ENCODE data around the gene SNX20.

Gene SNX20

GRCh38 chr16:50681021-50681885, at the start of gene SNX20:
TSS of gene SNX20 (minus strand) at chr16:50681312. CDS start at chr16:50677526, 3,786 bp downstream.
- no peak within 1 kb of the TSS for H3K4me3 ChIP-seq (ENCODE audit: low read length)
- H2AFZ ChIP-seq (ENCODE audit: low read depth, low read length), result no peak within 1 kb of the TSS
- no peaks in the 10 kb centered on the region for H3K4me1 ChIP-seq (ENCODE audit: insufficient read depth, low read length)
- H3K9me3 ChIP-seq (ENCODE audit: low read length), result no peaks in the 10 kb centered on the region
- H3K36me3 ChIP-seq (ENCODE audit: insufficient read depth, low read length), result no peaks in the 10 kb centered on the region
- H3K27me3 ChIP-seq (ENCODE audit: insufficient read depth, low read length), result no peaks in the 10 kb centered on the region

GRCh38 chr16:50724306-50724705, 43.2 kb upstream of the SNX20 start:
- Histone ChIP-seq H3K27me3 (ENCODE audit: insufficient read depth, low read length) (no peaks in the 10 kb centered on the region), H3K4me3 (ENCODE audit: low read length) (no peak overlapping the region), H3K9me3 (ENCODE audit: low read length) (peaks cover 2% of the 10 kb centered on the region), H3K4me1 (ENCODE audit: insufficient read depth, low read length) (no peaks in the 10 kb centered on the region), H2AFZ (ENCODE audit: low read depth, low read length) (no peak overlapping the region), H3K36me3 (ENCODE audit: insufficient read depth, low read length) (no peaks in the 10 kb centered on the region)

- Histone ChIP-seq H3K36me3 (ENCODE audit: insufficient read depth, low read length) (no peaks in the 10 kb centered on the region), H3K9me3 (ENCODE audit: low read length) (peaks cover 2% of the 10 kb centered on the region), H3K4me3 (ENCODE audit: low read length) (no peak overlapping the region), H3K4me1 (ENCODE audit: insufficient read depth, low read length) (no peaks in the 10 kb centered on the region), H2AFZ (ENCODE audit: low read depth, low read length) (no peak overlapping the region), H3K27me3 (ENCODE audit: insufficient read depth, low read length) (no peaks in the 10 kb centered on the region)
Observed at GRCh38 chr16:50722960-50723359, 41.8 kb upstream of the SNX20 start.

GRCh38 chr16:50722405-50722737, 41.3 kb upstream of the SNX20 start:
- H2AFZ ChIP-seq (ENCODE audit: low read depth, low read length), result no peak overlapping the region

GRCh38 chr16:50721549-50722404, 40.7 kb upstream of the SNX20 start:
- no peak overlapping the region for H2AFZ ChIP-seq (ENCODE audit: low read depth, low read length)
- H3K4me1 ChIP-seq (ENCODE audit: insufficient read depth, low read length), result no peaks in the 10 kb centered on the region
- H3K36me3 ChIP-seq (ENCODE audit: insufficient read depth, low read length), result no peaks in the 10 kb centered on the region
- no peak overlapping the region for H3K4me3 ChIP-seq (ENCODE audit: low read length)
- H3K27me3 ChIP-seq (ENCODE audit: insufficient read depth, low read length), result no peaks in the 10 kb centered on the region
- H3K9me3 ChIP-seq (ENCODE audit: low read length), result peaks cover 2% of the 10 kb centered on the region

More at GRCh38 chr16:50722405-50722737, 41.3 kb upstream of the SNX20 start:
- H3K36me3 ChIP-seq (ENCODE audit: insufficient read depth, low read length), result no peaks in the 10 kb centered on the region
- no peaks in the 10 kb centered on the region for H3K4me1 ChIP-seq (ENCODE audit: insufficient read depth, low read length)
- H3K27me3 ChIP-seq (ENCODE audit: insufficient read depth, low read length), result no peaks in the 10 kb centered on the region
- peaks cover 2% of the 10 kb centered on the region for H3K9me3 ChIP-seq (ENCODE audit: low read length)
- no peak overlapping the region for H3K4me3 ChIP-seq (ENCODE audit: low read length)

- peaks cover 2% of the 10 kb centered on the region for H3K9me3 ChIP-seq (ENCODE audit: low read length)
- no peaks in the 10 kb centered on the region for H3K27me3 ChIP-seq (ENCODE audit: insufficient read depth, low read length)
- H3K4me1 ChIP-seq (ENCODE audit: insufficient read depth, low read length), result no peaks in the 10 kb centered on the region
- H3K36me3 ChIP-seq (ENCODE audit: insufficient read depth, low read length), result no peaks in the 10 kb centered on the region
- no peak overlapping the region for H3K4me3 ChIP-seq (ENCODE audit: low read length)
- no peak overlapping the region for H2AFZ ChIP-seq (ENCODE audit: low read depth, low read length)
Observed at GRCh38 chr16:50719401-50720337, 38.6 kb upstream of the SNX20 start.

- Histone ChIP-seq H3K4me1 (ENCODE audit: insufficient read depth, low read length) (no peaks in the 10 kb centered on the region), H2AFZ (ENCODE audit: low read depth, low read length) (no peak overlapping the region)
Observed at GRCh38 chr16:50718761-50719400, 37.8 kb upstream of the SNX20 start.

GRCh38 chr16:50718061-50718760, 37.1 kb upstream of the SNX20 start:
- Histone ChIP-seq H3K36me3 (ENCODE audit: insufficient read depth, low read length) (no peaks in the 10 kb centered on the region), H3K4me1 (ENCODE audit: insufficient read depth, low read length) (no peaks in the 10 kb centered on the region), H3K9me3 (ENCODE audit: low read length) (no peaks in the 10 kb centered on the region), H3K27me3 (ENCODE audit: insufficient read depth, low read length) (no peaks in the 10 kb centered on the region), H3K4me3 (ENCODE audit: low read length) (no peak overlapping the region), H2AFZ (ENCODE audit: low read depth, low read length) (no peak overlapping the region)

More at GRCh38 chr16:50718761-50719400, 37.8 kb upstream of the SNX20 start:
- Histone ChIP-seq H3K36me3 (ENCODE audit: insufficient read depth, low read length) (no peaks in the 10 kb centered on the region), H3K9me3 (ENCODE audit: low read length) (no peaks in the 10 kb centered on the region), H3K27me3 (ENCODE audit: insufficient read depth, low read length) (no peaks in the 10 kb centered on the region), H3K4me3 (ENCODE audit: low read length) (no peak overlapping the region)

- H3K36me3 ChIP-seq (ENCODE audit: insufficient read depth, low read length), result no peaks in the 10 kb centered on the region
- no peaks in the 10 kb centered on the region for H3K9me3 ChIP-seq (ENCODE audit: low read length)
- no peaks in the 10 kb centered on the region for H3K4me1 ChIP-seq (ENCODE audit: insufficient read depth, low read length)
- H2AFZ ChIP-seq (ENCODE audit: low read depth, low read length), result no peak overlapping the region
- H3K27me3 ChIP-seq (ENCODE audit: insufficient read depth, low read length), result no peaks in the 10 kb centered on the region
- no peak overlapping the region for H3K4me3 ChIP-seq (ENCODE audit: low read length)
Observed at GRCh38 chr16:50717494-50717893, 36.4 kb upstream of the SNX20 start.

- Histone ChIP-seq H3K9me3 (ENCODE audit: low read length) (no peaks in the 10 kb centered on the region), H2AFZ (ENCODE audit: low read depth, low read length) (no peak overlapping the region), H3K4me1 (ENCODE audit: insufficient read depth, low read length) (no peaks in the 10 kb centered on the region), H3K4me3 (ENCODE audit: low read length) (no peak overlapping the region), H3K36me3 (ENCODE audit: insufficient read depth, low read length) (no peaks in the 10 kb centered on the region), H3K27me3 (ENCODE audit: insufficient read depth, low read length) (no peaks in the 10 kb centered on the region)
Observed at GRCh38 chr16:50717091-50717490, 36.0 kb upstream of the SNX20 start.

GRCh38 chr16:50712956-50713355, 31.8 kb upstream of the SNX20 start:
- Histone ChIP-seq H2AFZ (ENCODE audit: low read depth, low read length) (no peak overlapping the region), H3K4me3 (ENCODE audit: low read length) (no peak overlapping the region), H3K9me3 (ENCODE audit: low read length) (no peaks in the 10 kb centered on the region), H3K4me1 (ENCODE audit: insufficient read depth, low read length) (no peaks in the 10 kb centered on the region), H3K36me3 (ENCODE audit: insufficient read depth, low read length) (no peaks in the 10 kb centered on the region), H3K27me3 (ENCODE audit: insufficient read depth, low read length) (no peaks in the 10 kb centered on the region)

- Histone ChIP-seq H3K9me3 (ENCODE audit: low read length) (no peaks in the 10 kb centered on the region), H3K27me3 (ENCODE audit: insufficient read depth, low read length) (no peaks in the 10 kb centered on the region), H3K36me3 (ENCODE audit: insufficient read depth, low read length) (no peaks in the 10 kb centered on the region), H2AFZ (ENCODE audit: low read depth, low read length) (no peak overlapping the region), H3K4me1 (ENCODE audit: insufficient read depth, low read length) (no peaks in the 10 kb centered on the region), H3K4me3 (ENCODE audit: low read length) (no peak overlapping the region)
Observed at GRCh38 chr16:50712560-50712898, 31.4 kb upstream of the SNX20 start.

Measured in neuron (in vitro differentiated cells).